Measurements from ENCODE around the gene IGSF22. TPM values are rescaled to one million over a fixed set of nuclear protein-coding genes. Genes with fewer than 3 reads are reported as not detected.

Gene IGSF22
- total RNA-seq, 6 donors from 2014 or later, result 1.2 to 21.0 (median 2.1) TPM; not detected in 3

DNA sequence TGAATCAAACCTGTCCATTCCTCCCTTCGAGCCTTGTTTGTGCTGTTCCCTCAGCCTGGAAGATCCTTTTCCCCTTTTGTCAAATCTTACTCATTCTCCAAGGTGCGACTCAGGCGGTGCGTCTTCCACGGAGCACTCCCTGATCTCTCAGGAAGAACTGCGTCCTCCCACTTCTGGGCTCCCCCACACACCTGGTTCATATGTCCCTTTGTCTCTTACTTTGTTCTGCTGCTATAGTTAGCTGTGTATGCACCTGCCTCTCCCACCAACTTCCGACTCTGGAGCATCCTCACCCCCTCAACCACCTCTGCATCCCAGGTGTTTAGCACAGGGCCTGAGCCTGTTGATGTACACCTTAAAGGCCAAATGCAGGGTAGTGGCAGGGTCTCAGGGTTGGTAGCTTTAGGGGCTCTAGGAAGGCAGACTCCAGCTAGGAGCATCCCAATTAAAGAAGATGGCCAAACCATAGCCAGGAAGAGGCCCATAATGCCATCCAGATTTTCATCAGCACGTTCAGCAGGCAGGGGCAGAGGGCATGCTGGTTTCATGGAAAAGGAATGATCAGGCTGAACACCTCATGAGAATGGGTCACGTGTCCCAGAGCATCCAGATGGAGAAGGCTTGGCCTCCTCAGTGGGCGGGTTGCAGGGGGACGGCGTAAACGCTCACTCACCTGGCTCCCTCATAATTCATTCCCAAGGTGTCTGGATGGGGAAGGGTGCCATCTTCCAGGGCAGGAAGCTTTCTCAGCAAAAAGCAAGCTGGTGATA lies 45.5 kb upstream of the IGSF22 start:
- ATAC-seq (ENCODE audit: low FRiP score in 2 of 2), result no peak
- no peaks in the 10 kb centered on the region for H3K27me3 ChIP-seq
- WGBS, 2 donors, result 81 to 87% methylated on average over 12 to 13 of the region's 13 CpGs

DNA sequence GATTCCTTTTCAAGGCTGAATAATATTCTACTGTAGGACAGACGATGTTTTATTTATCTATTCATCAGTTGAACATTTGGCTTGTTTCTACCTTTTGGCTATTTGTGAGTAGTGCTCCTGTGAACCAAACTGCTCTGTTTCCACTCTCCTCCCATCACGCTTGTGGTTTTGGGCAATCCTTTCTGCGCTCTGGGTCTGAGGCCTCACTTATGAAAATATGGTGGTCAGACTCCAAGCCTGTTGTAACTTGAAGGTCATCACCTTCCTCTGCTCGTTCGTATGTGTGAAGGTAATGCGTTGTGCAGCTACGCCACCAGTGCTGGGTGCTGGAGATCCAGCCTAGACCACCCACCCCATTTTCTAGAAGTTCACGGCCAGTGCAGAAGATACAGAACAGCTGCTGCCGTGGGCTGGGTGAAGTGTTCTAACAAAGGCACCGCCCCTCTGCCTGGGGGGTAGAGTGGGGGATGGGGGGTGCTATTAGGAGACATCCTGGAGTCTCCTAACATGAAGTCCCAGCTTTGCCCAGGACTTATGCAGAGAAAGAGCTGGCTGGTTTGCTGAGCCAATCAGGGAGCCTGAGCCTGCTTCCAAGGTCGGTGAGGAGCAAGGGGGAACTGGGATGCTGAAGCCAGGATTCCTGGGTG lies 44.6 kb upstream of the IGSF22 start:
- Histone ChIP-seq H3K27me3 (no peaks in the 10 kb centered on the region), H3K4me3 (no peak overlapping the region), H3K4me1 (no peaks in the 10 kb centered on the region), H3K36me3 (no peaks in the 10 kb centered on the region), H3K9me3 (no peaks in the 10 kb centered on the region), H3K27ac (no peak overlapping the region)
- TF ChIP-seq POLR2AphosphoS5 (IDR thresholded peaks at IDR 0.05) (no peak), EP300 (IDR thresholded peaks at IDR 0.05) (no peak), POLR2A (IDR thresholded peaks at IDR 0.05) (no peak)
- TF ChIP-seq, protein P1, sequence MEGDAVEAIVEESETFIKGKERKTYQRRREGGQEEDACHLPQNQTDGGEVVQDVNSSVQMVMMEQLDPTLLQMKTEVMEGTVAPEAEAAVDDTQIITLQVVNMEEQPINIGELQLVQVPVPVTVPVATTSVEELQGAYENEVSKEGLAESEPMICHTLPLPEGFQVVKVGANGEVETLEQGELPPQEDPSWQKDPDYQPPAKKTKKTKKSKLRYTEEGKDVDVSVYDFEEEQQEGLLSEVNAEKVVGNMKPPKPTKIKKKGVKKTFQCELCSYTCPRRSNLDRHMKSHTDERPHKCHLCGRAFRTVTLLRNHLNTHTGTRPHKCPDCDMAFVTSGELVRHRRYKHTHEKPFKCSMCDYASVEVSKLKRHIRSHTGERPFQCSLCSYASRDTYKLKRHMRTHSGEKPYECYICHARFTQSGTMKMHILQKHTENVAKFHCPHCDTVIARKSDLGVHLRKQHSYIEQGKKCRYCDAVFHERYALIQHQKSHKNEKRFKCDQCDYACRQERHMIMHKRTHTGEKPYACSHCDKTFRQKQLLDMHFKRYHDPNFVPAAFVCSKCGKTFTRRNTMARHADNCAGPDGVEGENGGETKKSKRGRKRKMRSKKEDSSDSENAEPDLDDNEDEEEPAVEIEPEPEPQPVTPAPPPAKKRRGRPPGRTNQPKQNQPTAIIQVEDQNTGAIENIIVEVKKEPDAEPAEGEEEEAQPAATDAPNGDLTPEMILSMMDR (IDR thresholded peaks at IDR 0.05), result no peak
- DNase-seq, result no peak
- WGBS, 2 donors, result 73 to 82% methylated on average over 11 of the region's 11 CpGs
- no peak for ATAC-seq (ENCODE audit: low FRiP score in 2 of 2)

More for the DNA sequence above, 45.5 kb upstream of the IGSF22 start:
- Histone ChIP-seq H3K9me3 (no peaks in the 10 kb centered on the region), H3K27ac (no peak overlapping the region), H3K4me1 (no peaks in the 10 kb centered on the region), H3K4me3 (no peak overlapping the region), H3K36me3 (no peaks in the 10 kb centered on the region)
- DNase-seq, result no peak
- TF ChIP-seq, protein P1 (IDR thresholded peaks at IDR 0.05), result no peak
- TF ChIP-seq POLR2AphosphoS5 (IDR thresholded peaks at IDR 0.05), result no peak
- TF ChIP-seq POLR2A (IDR thresholded peaks at IDR 0.05), result no peak
- TF ChIP-seq EP300 (IDR thresholded peaks at IDR 0.05), result no peak

DNA sequence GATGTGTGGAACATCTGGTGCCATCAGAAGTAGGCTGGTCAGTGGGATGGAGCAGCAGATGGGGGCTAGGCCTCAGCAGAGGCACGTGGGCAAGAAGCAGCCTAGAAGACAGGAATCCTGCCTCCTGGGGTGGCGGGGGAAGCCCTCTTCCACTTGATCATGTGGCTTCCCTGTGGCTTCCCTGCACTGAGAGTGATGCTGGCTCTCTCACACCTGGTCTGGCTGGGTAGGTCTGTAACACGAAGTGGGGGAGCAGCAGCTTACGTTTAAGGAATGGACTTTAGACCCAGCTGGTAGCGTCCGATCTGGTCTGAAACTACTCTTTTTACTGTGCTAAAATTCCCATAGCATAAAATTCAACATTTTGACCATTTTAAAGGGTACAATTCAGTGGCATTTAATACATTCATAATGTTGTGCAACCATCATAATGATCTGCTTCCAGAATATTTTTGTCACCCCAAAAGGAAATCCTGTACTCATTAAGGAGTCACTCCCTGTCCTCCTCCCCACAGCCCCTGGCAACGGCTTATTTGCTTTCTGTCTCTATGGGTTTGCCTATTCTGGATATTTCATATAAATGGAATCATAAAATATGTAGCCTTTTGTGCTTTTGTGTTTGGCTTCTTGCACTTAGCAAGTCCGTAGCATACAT lies 43.9 kb upstream of the IGSF22 start:
- no peak overlapping the region for H3K4me3 ChIP-seq
- TF ChIP-seq POLR2A (IDR thresholded peaks at IDR 0.05), result no peak
- TF ChIP-seq EP300 (IDR thresholded peaks at IDR 0.05), result no peak
- TF ChIP-seq, protein P1 (IDR thresholded peaks at IDR 0.05), result no peak
- TF ChIP-seq POLR2AphosphoS5 (IDR thresholded peaks at IDR 0.05), result no peak
- no peaks in the 10 kb centered on the region for H3K27me3 ChIP-seq
- ATAC-seq (ENCODE audit: low FRiP score in 2 of 2) (no peak), DNase-seq (no peak)
- no peaks in the 10 kb centered on the region for H3K9me3 ChIP-seq
- no peaks in the 10 kb centered on the region for H3K36me3 ChIP-seq
- WGBS, 2 donors, result 47 to 53% methylated on average over 7 to 8 of the region's 8 CpGs
- no peaks in the 10 kb centered on the region for H3K4me1 ChIP-seq
- H3K27ac ChIP-seq, result no peak overlapping the region

DNA sequence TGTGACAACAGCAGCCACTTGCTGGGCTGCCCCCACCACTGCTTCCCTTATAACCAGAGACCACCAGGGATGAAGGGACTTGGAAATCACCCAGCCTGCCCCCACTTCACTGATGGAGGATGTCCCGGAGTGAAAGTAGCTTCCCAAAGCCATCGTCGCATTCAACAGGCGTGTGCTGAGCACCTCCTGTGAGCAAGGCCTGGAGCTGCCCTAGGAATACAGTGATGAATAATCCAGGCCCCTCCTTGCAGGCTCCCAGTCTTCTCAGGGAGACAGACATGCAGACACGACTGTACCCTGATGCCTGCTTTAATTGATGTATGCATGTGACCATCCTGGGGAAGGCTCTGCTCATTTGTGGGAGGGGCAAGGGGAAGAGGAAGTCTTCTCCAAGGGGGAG lies 43.0 kb upstream of the IGSF22 start:
- Histone ChIP-seq H3K9me3 (no peaks in the 10 kb centered on the region), H3K4me3 (no peak overlapping the region), H3K27me3 (no peaks in the 10 kb centered on the region), H3K27ac (no peak overlapping the region), H3K36me3 (no peaks in the 10 kb centered on the region), H3K4me1 (peaks cover 0 to 3% (median 1%) of the 10 kb centered on the region in 4 donors)
- no peak for ATAC-seq (ENCODE audit: low FRiP score in 2 of 2)
- TF ChIP-seq, protein P1 (IDR thresholded peaks at IDR 0.05), result no peak
- TF ChIP-seq EP300 (IDR thresholded peaks at IDR 0.05), result no peak
- no peak for TF ChIP-seq POLR2AphosphoS5 (IDR thresholded peaks at IDR 0.05)
- no peak for TF ChIP-seq POLR2A (IDR thresholded peaks at IDR 0.05)
- DNase-seq, result no peak
- WGBS, 2 donors, result 80 to 83% methylated on average over 5 of the region's 5 CpGs

All from upper lobe of left lung (tissue), 6 donors.